ENCODE measurements around the gene POFUT1.
"Not testable (repeated sequence)": the region's sequence is repeated elsewhere in the genome, so short reads cannot be mapped to it uniquely, and the experiment has no call there.

The POFUT1 gene

DNA sequence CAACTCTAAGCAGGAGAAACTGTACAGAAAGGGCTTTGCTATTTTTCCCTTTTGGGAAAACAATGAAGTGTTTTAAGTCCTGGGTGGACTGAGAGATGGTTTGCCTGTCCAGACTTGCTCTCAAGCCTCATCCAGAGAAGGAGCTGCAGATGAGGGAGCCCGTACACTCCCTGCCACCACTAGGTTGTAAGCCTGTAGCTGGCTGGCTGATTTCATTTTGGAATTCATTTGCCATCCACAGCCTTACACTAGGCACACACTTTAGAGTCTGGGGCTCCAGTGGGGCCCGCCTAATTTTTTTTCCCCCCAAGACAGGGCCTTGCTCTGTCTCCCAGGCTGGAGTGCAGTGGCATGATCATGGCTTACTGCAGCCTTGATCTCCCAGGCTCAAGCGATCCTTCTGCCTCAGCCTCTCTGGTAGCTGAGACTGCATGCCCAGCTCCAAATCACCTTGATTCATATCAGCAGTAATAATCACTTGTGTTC, 28.4 kb downstream of the POFUT1 start:
- DNase-seq, result no peak

- DNase-seq, result no peak
Observed at GRCh38 chr20:32236819-32237218, 29.1 kb downstream of the POFUT1 start.

- DNase-seq, result no peak
Observed at GRCh38 chr20:32237419-32237818, 29.7 kb downstream of the POFUT1 start.

GRCh38 chr20:32238483-32239425, 31.1 kb downstream of the POFUT1 start:
- DNase-seq, result no peak

- no peak for DNase-seq
Observed at GRCh38 chr20:32240205-32240604, 32.5 kb downstream of the POFUT1 start.

- no peak for DNase-seq
Observed at GRCh38 chr20:32241807-32242206, 34.1 kb downstream of the POFUT1 start.

GRCh38 chr20:32244150-32244823, 36.6 kb downstream of the POFUT1 start:
- DNase-seq, result no peak

GRCh38 chr20:32244959-32245358, 37.3 kb downstream of the POFUT1 start:
- no peak for DNase-seq

DNA sequence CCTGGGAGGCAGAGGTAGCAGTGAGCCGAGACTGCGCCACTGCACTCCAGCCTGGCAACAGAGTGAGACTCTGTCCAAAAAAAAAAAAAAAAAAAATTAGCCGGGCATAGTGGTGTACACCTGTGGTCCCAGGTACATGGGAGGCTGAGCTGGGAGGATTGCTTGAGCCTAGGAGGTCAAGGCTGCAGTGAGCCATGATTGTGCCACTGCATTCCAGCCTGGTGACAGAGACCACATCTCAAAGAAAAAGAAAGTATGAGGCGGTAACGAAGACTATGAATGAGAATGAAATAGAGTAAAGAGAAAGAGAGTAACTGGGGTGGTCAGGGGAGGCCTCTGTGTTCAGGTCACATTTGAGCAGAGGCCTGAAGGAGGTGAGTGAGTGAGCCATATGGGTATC, 38.5 kb downstream of the POFUT1 start:
- not testable (repeated sequence) for DNase-seq

GRCh38 chr20:32248043-32248442, 40.4 kb downstream of the POFUT1 start:
- DNase-seq, result no peak

DNA sequence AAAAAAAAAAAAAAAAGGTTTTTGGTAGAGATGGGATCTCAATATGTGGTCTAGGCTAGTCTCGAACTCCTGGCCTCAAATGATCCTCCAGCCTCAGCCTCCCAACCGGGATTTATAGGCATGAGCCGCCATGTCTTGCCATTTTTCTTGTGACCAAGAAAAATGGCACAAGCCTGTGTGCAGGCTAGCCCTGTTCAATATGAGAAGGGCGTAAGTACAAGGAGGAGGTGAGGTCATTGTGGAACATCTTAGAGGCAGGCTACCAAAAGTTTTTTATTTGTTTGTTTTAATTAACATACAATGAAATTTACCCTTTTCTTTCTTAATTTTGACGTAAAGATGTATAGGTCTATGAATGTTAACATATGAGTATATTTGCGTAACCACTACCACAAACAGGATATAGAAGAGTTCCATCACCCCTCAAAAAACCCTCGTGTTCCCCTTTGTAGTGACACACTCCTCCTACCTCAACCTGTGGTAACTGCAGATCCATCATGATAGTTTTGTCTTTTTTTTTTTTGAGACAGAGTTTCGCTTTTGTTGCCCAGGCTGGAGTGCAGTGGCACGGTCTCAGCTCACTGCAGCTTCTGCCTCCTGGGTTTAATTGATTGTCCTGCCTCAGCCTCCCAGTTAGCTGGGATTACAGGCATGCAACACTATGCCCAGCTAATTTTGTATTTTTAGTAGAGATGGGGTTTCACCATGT, 41.5 kb downstream of the POFUT1 start:
- DNase-seq, result peak; percentile 40

DNA sequence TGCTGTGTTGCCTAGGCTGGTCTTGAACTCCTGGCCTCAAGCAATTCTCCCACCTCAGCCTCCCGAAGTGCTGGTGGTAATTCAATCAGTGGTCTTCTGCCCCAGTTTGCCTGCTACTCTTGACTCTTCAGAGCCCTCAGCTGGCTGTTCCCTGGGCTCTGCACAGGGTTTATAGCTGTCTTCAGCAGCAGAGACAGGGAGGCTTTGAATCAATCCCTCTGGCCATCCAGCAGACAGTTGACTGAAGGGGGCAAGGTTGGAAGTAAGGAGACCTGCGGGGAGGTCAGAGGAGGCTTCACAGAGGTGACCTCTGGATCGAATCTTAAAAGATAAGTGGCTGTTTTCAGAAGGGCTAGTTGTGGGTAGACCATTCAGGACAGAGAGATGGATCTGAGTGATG, 43.8 kb downstream of the POFUT1 start:
- no peak for DNase-seq

DNA sequence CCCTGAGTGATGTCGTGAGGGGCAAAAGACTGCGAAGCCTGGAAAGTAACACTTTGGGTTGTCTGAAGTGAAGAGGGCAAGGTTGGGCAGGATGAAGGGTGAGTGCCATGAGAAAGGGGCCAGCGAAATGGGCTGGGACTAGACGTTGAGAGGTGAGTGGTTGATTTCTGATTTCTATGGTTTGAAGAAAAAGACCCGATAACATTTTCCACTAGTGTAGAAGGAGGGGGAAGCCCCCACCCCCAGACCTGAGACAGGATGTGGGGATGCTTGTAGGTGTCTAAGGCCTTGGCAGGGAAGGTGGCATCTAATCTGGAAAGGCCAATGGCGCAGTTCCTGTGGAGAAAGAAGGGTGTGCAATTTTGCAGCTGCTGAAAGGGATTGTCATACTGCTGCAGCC, 44.5 kb downstream of the POFUT1 start:
- DNase-seq, result no peak

- not testable (repeated sequence) for DNase-seq
Observed at GRCh38 chr20:32260973-32261372, 53.3 kb downstream of the POFUT1 start.

DNA sequence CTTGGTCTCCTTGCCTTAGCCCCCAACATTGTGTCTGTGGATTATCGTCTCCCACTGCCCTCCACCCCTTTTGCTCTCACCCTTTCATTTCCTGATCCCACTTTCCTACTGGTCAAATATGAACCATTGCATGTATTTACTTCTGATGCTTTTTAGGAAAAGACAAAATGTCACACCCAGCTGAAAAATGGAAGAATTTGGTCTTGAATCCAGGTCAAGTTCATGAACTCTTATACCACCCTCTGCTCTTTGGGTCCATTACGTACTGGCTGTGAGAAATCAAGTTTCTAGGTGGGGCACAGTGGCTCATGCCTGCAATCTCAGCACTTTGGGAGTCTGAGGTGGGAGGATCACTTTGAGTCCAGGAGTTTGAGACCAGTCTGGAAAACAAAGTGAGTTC, 54.0 kb downstream of the POFUT1 start:
- no peak for DNase-seq

- no peak for DNase-seq
Observed at GRCh38 chr20:32263398-32263954, 55.8 kb downstream of the POFUT1 start.

GRCh38 chr20:32271620-32272019, 63.9 kb downstream of the POFUT1 start:
- DNase-seq, result no peak

DNA sequence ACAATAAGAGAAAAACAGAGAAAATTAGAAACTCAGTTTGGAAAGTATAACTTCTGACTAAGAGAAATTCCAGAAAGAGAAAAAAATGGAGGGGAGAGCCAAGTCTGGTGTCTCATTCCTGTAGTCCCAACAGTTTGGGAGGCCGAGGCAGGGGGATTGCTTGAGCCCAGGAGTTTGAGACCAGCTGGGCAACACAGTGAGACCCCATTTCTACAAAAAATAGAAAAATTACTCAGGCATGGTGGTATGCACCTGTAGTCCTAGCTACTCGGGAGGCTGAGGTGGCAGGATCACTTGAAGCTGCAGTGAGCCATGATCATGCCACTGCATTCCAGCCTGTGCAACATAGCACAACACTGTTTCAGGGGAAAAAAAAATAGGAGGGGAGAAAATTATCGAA, 66.7 kb downstream of the POFUT1 start:
- DNase-seq, result no peak

DNA sequence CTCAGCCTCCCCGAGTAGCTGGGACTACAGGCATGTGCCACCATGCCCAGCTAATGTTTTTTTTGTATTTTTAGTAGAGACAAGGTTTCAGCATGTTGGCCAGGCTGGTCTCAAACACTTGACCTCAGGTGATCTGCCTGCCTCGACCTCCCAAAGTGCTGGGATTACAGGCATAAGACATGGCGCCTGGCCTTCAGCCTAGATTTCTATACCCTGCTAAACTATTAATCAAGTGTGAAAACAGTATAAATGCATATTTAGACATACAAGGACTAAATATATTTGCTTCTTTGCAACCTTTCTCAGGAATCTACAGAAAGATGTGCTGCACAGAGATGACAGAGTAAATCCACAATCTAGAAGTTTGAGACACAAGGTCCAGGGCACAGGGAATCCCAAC, 67.5 kb downstream of the POFUT1 start:
- not testable (repeated sequence) for DNase-seq

DNA sequence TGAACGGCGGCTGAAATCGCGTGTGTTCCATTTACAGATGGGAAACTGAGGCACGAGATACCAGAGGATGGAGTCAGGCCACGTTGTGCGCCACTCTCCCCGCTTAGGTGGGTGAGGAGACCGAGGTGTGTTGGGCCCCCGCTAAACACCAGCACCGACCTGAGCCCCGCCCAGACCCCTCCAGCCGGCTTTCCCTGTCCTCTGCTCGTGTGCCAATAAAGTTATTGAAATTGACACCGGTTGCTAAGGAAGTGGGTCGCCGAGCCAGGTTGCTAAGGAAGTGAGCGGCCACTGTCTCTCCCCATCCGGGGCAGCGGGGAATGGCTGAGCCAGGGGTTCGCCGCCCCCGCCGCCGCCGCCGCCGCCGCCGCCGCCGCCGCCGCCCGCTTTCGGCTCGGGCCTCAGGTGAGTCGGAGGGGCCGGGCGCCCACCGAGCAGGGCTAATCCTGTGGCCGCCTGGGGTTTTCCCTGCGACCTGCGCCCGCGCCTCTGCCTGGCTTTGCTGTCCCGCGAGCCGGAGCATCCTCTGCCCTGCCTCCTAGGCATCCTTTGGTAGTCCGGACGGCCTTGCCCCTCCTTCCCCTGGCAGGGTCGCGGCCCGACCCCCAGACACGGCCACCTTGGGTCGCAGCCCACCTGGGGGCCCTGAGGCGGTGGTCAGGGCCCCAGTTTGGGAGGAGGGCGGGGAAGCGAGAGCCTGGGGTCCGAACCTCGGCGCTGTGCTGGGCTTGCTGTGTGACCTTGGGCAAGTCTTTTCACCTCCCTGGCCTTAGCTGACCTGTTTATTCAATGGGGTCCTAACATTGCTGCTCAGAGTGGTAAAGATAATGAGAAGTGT, 69.9 kb downstream of the POFUT1 start, which contains the start of gene KIF3B:
TSS of gene KIF3B (plus strand) at position 291 of the 838 bp plus-strand sequence. CDS start 32,127 bp downstream, outside the sequence.
- peak; percentile 89 for DNase-seq

GRCh38 chr20:32278199-32278643, 70.5 kb downstream of the POFUT1 start:
- peak; percentile 45 for DNase-seq

- no peak for DNase-seq
Observed at GRCh38 chr20:32281711-32282110, 74.0 kb downstream of the POFUT1 start.

Measured in CD4-positive, alpha-beta T cell treated with Interleukin-15 for 1 hour (primary cell).